SK-N-SH (cell line): ENCODE measurements around the gene NR1I2. TPM values are rescaled to one million over a fixed set of nuclear protein-coding genes. Genes with fewer than 3 reads are reported as not detected.

Experiments used
- CTCF ChIA-PET: fragments of 300-600, 350-600 bp; formaldehyde crosslinking; extraction: SDS; loops from one replicate; lab custom pipeline; 2021; lab: Yijun Ruan, JAX
- POLR2A ChIA-PET: fragments of 350-600 bp; sonication (Branson Sonifier 250); formaldehyde crosslinking; extraction: SDS; loops from one replicate; lab custom pipeline; 2020; ENCODE audit warnings: antibody characterized with exemption, inconsistent platforms; lab: Yijun Ruan, JAX
- DNase-seq: peaks from one replicate; pipeline ENCODE4 v3.0.0; 2012
- H2AFZ ChIP-seq: fragments of 200-600 bp; sonication (generic); 2 replicates; pipeline ENCODE4 v1.8.1; 2016; ENCODE audit warnings: antibody characterized with exemption, mild to moderate bottlenecking, low read depth
- H3F3A ChIP-seq: fragments of 200-600 bp; sonication (generic); replicated peaks from 2 replicates; pipeline ENCODE3; 2016; ENCODE audit warnings: antibody characterized with exemption, mild to moderate bottlenecking; ENCODE audit not compliant: insufficient read depth
- H3K27ac ChIP-seq, 2 experiments: fragments of 200-500 bp in 1 of 2; fragments of 200-600 bp in 1 of 2; sonication (Bioruptor generic) in 1 of 2; sonication (generic), shearing (Covaris generic) in 1 of 2; 2 replicates each; pipeline versions ENCODE4 v1.5.1 to v1.6.1; 2014 to 2016; ENCODE audit warnings: low read depth in 2 of 2, inconsistent platforms in 1 of 2, low read length in 1 of 2, mild to moderate bottlenecking in 1 of 2, mixed read lengths in 1 of 2
- H3K27me3 ChIP-seq: fragments of 200-600 bp; sonication (generic), shearing (Covaris generic); 2 replicates; pipeline ENCODE4 v1.6.1; 2016; ENCODE audit warnings: mixed run types; ENCODE audit not compliant: insufficient read depth
- H3K36me3 ChIP-seq, 2 experiments: fragments of 200-500 bp in 1 of 2; fragments of 200-600 bp in 1 of 2; sonication (Bioruptor generic) in 1 of 2; sonication (generic) in 1 of 2; replicated peaks in 1 of 2; 2 replicates each; pipeline versions ENCODE3 to v1.5.1; 2014 to 2016; ENCODE audit warnings: low read length in 1 of 2, mild to moderate bottlenecking in 1 of 2; ENCODE audit not compliant: insufficient read depth in 2 of 2, control insufficient read depth in 1 of 2
- H3K4me1 ChIP-seq, 2 experiments: fragments of 200-500 bp in 1 of 2; fragments of 200-600 bp in 1 of 2; sonication (Bioruptor generic) in 1 of 2; sonication (generic), shearing (Covaris generic) in 1 of 2; 2 replicates each; pipeline versions ENCODE4 v1.5.1 to v1.6.1; 2014 to 2016; ENCODE audit warnings: low read depth in 1 of 2, low read length in 1 of 2, mixed run types in 1 of 2; ENCODE audit not compliant: insufficient read depth in 2 of 2, control insufficient read depth in 1 of 2
- H3K4me2 ChIP-seq: fragments of 200-600 bp; sonication (generic), shearing (Covaris generic); 2 replicates; pipeline ENCODE4 v1.6.1; 2017; ENCODE audit warnings: mixed run types
- H3K4me3 ChIP-seq, 2 experiments: fragments of 200-500 bp in 1 of 2; fragments of 200-600 bp in 1 of 2; sonication (Bioruptor generic) in 1 of 2; sonication (generic), shearing (Covaris generic) in 1 of 2; 2 replicates each; pipeline versions ENCODE4 v1.5.1 to v1.8.1; 2014 to 2016; ENCODE audit warnings: low read depth in 2 of 2, inconsistent platforms in 1 of 2, low read length in 1 of 2, mild to moderate bottlenecking in 1 of 2, mixed read lengths in 1 of 2, moderate library complexity in 1 of 2
- H3K79me2 ChIP-seq: fragments of 200-600 bp; sonication (generic); 2 replicates; pipeline ENCODE4 v1.8.1; 2017; ENCODE audit warnings: mild to moderate bottlenecking; ENCODE audit not compliant: insufficient read depth
- H3K9ac ChIP-seq: fragments of 200-600 bp; sonication (generic); 2 replicates; pipeline ENCODE4 v1.6.1; 2017; ENCODE audit warnings: mixed run types
- H3K9me2 ChIP-seq: fragments of 200-600 bp; sonication (generic); 2 replicates; pipeline ENCODE4 v1.6.1; 2017; ENCODE audit warnings: mixed run types
- H3K9me3 ChIP-seq: fragments of 200-600 bp; sonication (generic); 2 replicates; pipeline ENCODE4 v1.6.1; 2017; ENCODE audit warnings: mixed run types, mild to moderate bottlenecking, moderate library complexity
- H4K20me1 ChIP-seq: fragments of 200-600 bp; sonication (generic); 2 replicates; pipeline ENCODE4 v1.6.1; 2017; ENCODE audit warnings: mild to moderate bottlenecking, mixed run types; ENCODE audit not compliant: insufficient read depth
- ELF1 ChIP-seq: IDR thresholded peaks from 2 replicates; pipeline ENCODE4 v1.4.0; 2012
- EP300 ChIP-seq, 2 experiments: IDR thresholded peaks; 2 replicates each; pipeline versions ENCODE4 v1.4.0 to v1.6.1; 2012; ENCODE audit warnings: borderline replicate concordance in 1 of 2, low read depth in 1 of 2, low read length in 1 of 2
- FOSL2 ChIP-seq: IDR thresholded peaks from 2 replicates; pipeline ENCODE4 v1.4.0; 2012; ENCODE audit warnings: low read depth, mild to moderate bottlenecking, moderate library complexity, borderline replicate concordance
- FOXJ3 ChIP-seq: sonication (generic); formaldehyde crosslinking; IDR thresholded peaks from 2 replicates; pipeline ENCODE4 v1.5.1; 2020; ENCODE audit warnings: mild to moderate bottlenecking, missing genetic modification reagents
- FOXM1 ChIP-seq: IDR thresholded peaks from 2 replicates; pipeline ENCODE4 v1.4.0; 2012; ENCODE audit warnings: low read depth, mild to moderate bottlenecking
- GABPA ChIP-seq: IDR thresholded peaks from 2 replicates; pipeline ENCODE4 v1.4.0; 2012; ENCODE audit warnings: low read depth, mild to moderate bottlenecking
- GATA2 ChIP-seq: sonication (generic); formaldehyde crosslinking; IDR thresholded peaks from 2 replicates; pipeline ENCODE4 v1.5.0; 2020; ENCODE audit warnings: mild to moderate bottlenecking, missing genetic modification reagents
- JUND ChIP-seq: IDR thresholded peaks from 2 replicates; pipeline ENCODE4 v1.4.0; 2012
- MXI1 ChIP-seq: IDR thresholded peaks from 2 replicates; pipeline ENCODE4 v1.6.1; 2012; ENCODE audit warnings: mild to moderate bottlenecking, low read depth, low read length, improper control_type of control experiment
- NRF1 ChIP-seq: IDR thresholded peaks from 2 replicates; pipeline ENCODE4 v1.6.1; 2012; ENCODE audit warnings: low read depth, mild to moderate bottlenecking, low read length
- POLR2AphosphoS5 ChIP-seq: IDR thresholded peaks from 2 replicates; pipeline ENCODE4 v1.6.1; 2012; ENCODE audit warnings: low read depth, low read length
- RCOR1 ChIP-seq: fragments of 150-350 bp; IDR thresholded peaks from 2 replicates; pipeline ENCODE4 v1.6.1; 2017; ENCODE audit warnings: antibody characterized with exemption, low read length
- RFX5 ChIP-seq: IDR thresholded peaks from 2 replicates; pipeline ENCODE4 v1.6.1; 2012; ENCODE audit warnings: mild to moderate bottlenecking, improper control_type of control experiment, low read length
- SMC3 ChIP-seq: IDR thresholded peaks from 2 replicates; pipeline ENCODE4 v1.6.1; 2012; ENCODE audit warnings: low read depth, low read length, improper control_type of control experiment
- TCF12 ChIP-seq: IDR thresholded peaks from 2 replicates; pipeline ENCODE4 v1.4.0; 2012
- WGBS: methylation state at CpG from one replicate; pipeline ENCODE4 v1.1.6; 2017; ENCODE audit warnings: low lambda C conversion rate; 5-methylcytosine and 5-hydroxymethylcytosine counted together
- polyA plus RNA-seq, 3 experiments: library from polyadenylated mRNA; depleted of rRNA; stranded (reverse); fragments of >200 nt; gene quantifications; 2 replicates each; pipeline ENCODE4 v1.2.3, GENCODE V29; 2012
- TF ChIP-seq, protein P1 (sequence below): fragments of 200-600 bp; sonication (generic); IDR thresholded peaks from 2 replicates; pipeline ENCODE4 v1.6.1; 2017; ENCODE audit warnings: antibody characterized with exemption, mild to moderate bottlenecking, moderate library complexity
- TF ChIP-seq, protein P2 (sequence below): IDR thresholded peaks from 2 replicates; pipeline ENCODE4; 2012
- TF ChIP-seq, protein P3 (sequence below): IDR thresholded peaks from 2 replicates; pipeline ENCODE4 v1.4.0; 2012; ENCODE audit warnings: low read depth
- TF ChIP-seq, protein P4 (sequence below): IDR thresholded peaks from 2 replicates; pipeline ENCODE4 v1.4.0; 2012; ENCODE audit warnings: low read depth, borderline replicate concordance
- TF ChIP-seq, protein P5 (sequence below): IDR thresholded peaks from 2 replicates; pipeline ENCODE4 v1.4.0; 2012; ENCODE audit warnings: low read depth, borderline replicate concordance

NR1I2 gene
- polyA plus RNA-seq, 1 of the 3 experiments (the other 2 are of a cell fraction) = 0.03 TPM

DNA sequence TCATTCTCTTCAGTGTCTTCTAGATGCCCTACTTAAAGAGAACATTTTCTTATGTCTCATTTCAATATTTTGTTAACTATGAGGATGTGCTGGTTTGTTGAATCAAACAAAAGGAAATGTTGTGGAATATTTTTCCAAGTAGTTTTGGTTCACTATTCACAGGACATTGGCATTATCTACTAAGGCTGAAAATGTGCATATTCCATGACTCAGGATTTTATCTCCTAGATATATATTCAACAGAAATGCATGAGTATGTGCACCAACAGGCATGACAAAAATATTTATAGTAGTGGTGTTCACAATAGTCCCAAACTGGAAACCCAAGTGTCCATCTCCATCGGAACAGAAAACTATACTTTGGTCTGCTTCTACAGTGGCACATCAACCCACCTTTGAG lies 16.7 kb upstream of the NR1I2 start:
- Histone ChIP-seq H3K79me2 (no peaks in the 10 kb centered on the region), H3K9me3 (peaks cover 6% of the 10 kb centered on the region), H2AFZ (no peak overlapping the region), H3K4me2 (no peak overlapping the region), H3K4me3 (no peak overlapping the region), H3K4me1 (no peaks in the 10 kb centered on the region), H3K9me2 (no peaks in the 10 kb centered on the region), H3K36me3 (no peaks in the 10 kb centered on the region), H3K9ac (no peak overlapping the region), H3F3A (no peaks in the 10 kb centered on the region), H4K20me1 (no peaks in the 10 kb centered on the region), H3K27ac (no peak overlapping the region), H3K27me3 (no peaks in the 10 kb centered on the region)
- ChIA-PET CTCF (interaction anchor here (0.7 kb wide), 1 partner anchor 263 kb away, joined by 3 read pairs; no protein-coding TSS in a partner anchor), POLR2A (no interaction called here)
- 83% methylated on average over 1 of the region's 1 CpG for WGBS
- TF ChIP-seq FOXM1 (no peak), SMC3 (no peak), RFX5 (no peak), ELF1 (no peak), TCF12 (no peak), GATA2 (CRISPR knock-in tag) (no peak)
- TF ChIP-seq, protein P1, sequence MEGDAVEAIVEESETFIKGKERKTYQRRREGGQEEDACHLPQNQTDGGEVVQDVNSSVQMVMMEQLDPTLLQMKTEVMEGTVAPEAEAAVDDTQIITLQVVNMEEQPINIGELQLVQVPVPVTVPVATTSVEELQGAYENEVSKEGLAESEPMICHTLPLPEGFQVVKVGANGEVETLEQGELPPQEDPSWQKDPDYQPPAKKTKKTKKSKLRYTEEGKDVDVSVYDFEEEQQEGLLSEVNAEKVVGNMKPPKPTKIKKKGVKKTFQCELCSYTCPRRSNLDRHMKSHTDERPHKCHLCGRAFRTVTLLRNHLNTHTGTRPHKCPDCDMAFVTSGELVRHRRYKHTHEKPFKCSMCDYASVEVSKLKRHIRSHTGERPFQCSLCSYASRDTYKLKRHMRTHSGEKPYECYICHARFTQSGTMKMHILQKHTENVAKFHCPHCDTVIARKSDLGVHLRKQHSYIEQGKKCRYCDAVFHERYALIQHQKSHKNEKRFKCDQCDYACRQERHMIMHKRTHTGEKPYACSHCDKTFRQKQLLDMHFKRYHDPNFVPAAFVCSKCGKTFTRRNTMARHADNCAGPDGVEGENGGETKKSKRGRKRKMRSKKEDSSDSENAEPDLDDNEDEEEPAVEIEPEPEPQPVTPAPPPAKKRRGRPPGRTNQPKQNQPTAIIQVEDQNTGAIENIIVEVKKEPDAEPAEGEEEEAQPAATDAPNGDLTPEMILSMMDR = no peak
- TF ChIP-seq, protein P2, sequence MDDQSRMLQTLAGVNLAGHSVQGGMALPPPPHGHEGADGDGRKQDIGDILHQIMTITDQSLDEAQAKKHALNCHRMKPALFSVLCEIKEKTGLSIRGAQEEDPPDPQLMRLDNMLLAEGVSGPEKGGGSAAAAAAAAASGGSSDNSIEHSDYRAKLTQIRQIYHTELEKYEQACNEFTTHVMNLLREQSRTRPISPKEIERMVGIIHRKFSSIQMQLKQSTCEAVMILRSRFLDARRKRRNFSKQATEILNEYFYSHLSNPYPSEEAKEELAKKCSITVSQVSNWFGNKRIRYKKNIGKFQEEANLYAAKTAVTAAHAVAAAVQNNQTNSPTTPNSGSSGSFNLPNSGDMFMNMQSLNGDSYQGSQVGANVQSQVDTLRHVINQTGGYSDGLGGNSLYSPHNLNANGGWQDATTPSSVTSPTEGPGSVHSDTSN = no peak
- DNase-seq = no peak

DNA sequence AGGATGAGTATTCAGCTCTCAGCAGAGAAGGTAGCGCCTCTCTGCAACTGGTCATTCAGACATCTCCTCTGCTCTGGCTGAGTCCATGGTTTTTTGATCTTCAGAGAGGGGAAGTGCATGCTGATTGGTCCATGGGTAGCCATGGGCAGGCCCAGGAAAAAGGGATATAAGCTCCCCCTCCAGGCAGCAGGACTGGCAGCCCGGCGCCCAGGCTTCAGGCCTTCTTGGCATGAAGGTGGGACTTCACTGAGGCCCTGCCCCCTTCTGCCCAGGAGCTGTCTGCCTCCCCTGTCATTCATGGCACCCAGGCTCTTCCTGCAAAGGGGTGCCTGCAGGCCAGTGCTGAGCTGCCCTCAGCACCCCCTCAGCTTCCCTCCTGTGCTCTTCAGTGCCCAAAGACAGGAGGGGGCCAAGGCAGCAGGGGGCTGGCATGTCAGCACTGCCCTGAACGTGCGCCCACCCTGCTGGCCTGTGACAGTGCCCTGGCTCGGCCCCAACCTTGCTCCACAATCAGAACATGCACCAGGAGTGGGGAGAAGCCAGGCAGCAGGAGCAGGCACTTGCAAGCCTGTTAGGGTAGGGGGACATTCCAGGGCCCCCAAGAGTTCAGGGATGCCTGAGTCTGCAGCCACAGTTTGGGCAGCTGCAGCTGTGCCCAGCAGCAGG lies 13.8 kb upstream of the NR1I2 start:
- H3K9me2 ChIP-seq = no peaks in the 10 kb centered on the region
- H3K79me2 ChIP-seq = no peaks in the 10 kb centered on the region
- 89% methylated on average over 1 of the region's 6 CpGs for WGBS
- ChIA-PET CTCF (no interaction called here), POLR2A (no interaction called here)
- no peak for DNase-seq
- H3K4me3 ChIP-seq = no peak overlapping the region
- no peak overlapping the region for H2AFZ ChIP-seq
- H3K27me3 ChIP-seq = no peaks in the 10 kb centered on the region
- no peaks in the 10 kb centered on the region for H3K9me3 ChIP-seq
- H3K36me3 ChIP-seq = no peaks in the 10 kb centered on the region
- no peaks in the 10 kb centered on the region for H4K20me1 ChIP-seq
- H3K9ac ChIP-seq = no peak overlapping the region
- no peak overlapping the region for H3K27ac ChIP-seq
- H3F3A ChIP-seq = no peaks in the 10 kb centered on the region
- TF ChIP-seq JUND (no peak), GABPA (no peak), MXI1 (no peak), RCOR1 (no peak), TCF12 (no peak), NRF1 (no peak), POLR2AphosphoS5 (no peak), EP300 (IDR thresholded peaks at IDR 0.05; ENCODE audit: borderline replicate concordance in 1 of 2, low read depth in 1 of 2, low read length in 1 of 2) (no peak), GATA2 (CRISPR knock-in tag) (no peak), FOXJ3 (no peak), FOSL2 (no peak)
- TF ChIP-seq, protein P3, sequence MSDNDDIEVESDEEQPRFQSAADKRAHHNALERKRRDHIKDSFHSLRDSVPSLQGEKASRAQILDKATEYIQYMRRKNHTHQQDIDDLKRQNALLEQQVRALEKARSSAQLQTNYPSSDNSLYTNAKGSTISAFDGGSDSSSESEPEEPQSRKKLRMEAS = no peak
- TF ChIP-seq, protein P4, sequence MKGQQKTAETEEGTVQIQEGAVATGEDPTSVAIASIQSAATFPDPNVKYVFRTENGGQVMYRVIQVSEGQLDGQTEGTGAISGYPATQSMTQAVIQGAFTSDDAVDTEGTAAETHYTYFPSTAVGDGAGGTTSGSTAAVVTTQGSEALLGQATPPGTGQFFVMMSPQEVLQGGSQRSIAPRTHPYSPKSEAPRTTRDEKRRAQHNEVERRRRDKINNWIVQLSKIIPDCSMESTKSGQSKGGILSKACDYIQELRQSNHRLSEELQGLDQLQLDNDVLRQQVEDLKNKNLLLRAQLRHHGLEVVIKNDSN = no peak
- TF ChIP-seq, protein P1 = no peak
- TF ChIP-seq, protein P5, sequence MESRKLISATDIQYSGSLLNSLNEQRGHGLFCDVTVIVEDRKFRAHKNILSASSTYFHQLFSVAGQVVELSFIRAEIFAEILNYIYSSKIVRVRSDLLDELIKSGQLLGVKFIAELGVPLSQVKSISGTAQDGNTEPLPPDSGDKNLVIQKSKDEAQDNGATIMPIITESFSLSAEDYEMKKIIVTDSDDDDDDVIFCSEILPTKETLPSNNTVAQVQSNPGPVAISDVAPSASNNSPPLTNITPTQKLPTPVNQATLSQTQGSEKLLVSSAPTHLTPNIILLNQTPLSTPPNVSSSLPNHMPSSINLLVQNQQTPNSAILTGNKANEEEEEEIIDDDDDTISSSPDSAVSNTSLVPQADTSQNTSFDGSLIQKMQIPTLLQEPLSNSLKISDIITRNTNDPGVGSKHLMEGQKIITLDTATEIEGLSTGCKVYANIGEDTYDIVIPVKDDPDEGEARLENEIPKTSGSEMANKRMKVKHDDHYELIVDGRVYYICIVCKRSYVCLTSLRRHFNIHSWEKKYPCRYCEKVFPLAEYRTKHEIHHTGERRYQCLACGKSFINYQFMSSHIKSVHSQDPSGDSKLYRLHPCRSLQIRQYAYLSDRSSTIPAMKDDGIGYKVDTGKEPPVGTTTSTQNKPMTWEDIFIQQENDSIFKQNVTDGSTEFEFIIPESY = no peak
- H3K4me1 ChIP-seq = no peaks in the 10 kb centered on the region
- no peak overlapping the region for H3K4me2 ChIP-seq
